ENCODE results near the gene ANXA5.

DNA sequence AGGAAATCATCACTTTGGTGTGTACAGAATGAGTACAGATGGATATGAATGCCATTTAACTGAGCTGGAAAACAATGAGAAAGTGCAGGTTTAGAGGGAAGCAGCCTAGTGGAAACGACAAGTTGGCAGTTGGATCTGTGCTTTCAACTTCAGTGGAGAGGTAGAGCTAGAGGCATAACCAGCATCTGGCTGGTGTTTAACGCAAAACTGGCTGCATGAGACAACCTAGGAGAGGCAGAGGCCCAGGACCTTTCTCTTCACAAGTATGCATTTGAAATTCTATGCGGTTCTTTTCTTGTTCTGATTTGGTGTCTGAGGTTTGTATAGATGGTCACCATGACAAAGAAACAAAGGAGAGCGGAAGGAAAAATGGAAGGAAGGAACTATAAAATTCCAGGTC lies 63.1 kb downstream of the ANXA5 start:
- no peak for TF ChIP-seq POLR2AphosphoS5 (IDR thresholded peaks at IDR 0.05; ENCODE audit: low read depth)
- TF ChIP-seq, protein P1, sequence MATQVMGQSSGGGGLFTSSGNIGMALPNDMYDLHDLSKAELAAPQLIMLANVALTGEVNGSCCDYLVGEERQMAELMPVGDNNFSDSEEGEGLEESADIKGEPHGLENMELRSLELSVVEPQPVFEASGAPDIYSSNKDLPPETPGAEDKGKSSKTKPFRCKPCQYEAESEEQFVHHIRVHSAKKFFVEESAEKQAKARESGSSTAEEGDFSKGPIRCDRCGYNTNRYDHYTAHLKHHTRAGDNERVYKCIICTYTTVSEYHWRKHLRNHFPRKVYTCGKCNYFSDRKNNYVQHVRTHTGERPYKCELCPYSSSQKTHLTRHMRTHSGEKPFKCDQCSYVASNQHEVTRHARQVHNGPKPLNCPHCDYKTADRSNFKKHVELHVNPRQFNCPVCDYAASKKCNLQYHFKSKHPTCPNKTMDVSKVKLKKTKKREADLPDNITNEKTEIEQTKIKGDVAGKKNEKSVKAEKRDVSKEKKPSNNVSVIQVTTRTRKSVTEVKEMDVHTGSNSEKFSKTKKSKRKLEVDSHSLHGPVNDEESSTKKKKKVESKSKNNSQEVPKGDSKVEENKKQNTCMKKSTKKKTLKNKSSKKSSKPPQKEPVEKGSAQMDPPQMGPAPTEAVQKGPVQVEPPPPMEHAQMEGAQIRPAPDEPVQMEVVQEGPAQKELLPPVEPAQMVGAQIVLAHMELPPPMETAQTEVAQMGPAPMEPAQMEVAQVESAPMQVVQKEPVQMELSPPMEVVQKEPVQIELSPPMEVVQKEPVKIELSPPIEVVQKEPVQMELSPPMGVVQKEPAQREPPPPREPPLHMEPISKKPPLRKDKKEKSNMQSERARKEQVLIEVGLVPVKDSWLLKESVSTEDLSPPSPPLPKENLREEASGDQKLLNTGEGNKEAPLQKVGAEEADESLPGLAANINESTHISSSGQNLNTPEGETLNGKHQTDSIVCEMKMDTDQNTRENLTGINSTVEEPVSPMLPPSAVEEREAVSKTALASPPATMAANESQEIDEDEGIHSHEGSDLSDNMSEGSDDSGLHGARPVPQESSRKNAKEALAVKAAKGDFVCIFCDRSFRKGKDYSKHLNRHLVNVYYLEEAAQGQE (IDR thresholded peaks at IDR 0.05; ENCODE audit: insufficient replicate concordance, low read depth) = no peak
- TF ChIP-seq, protein P2, sequence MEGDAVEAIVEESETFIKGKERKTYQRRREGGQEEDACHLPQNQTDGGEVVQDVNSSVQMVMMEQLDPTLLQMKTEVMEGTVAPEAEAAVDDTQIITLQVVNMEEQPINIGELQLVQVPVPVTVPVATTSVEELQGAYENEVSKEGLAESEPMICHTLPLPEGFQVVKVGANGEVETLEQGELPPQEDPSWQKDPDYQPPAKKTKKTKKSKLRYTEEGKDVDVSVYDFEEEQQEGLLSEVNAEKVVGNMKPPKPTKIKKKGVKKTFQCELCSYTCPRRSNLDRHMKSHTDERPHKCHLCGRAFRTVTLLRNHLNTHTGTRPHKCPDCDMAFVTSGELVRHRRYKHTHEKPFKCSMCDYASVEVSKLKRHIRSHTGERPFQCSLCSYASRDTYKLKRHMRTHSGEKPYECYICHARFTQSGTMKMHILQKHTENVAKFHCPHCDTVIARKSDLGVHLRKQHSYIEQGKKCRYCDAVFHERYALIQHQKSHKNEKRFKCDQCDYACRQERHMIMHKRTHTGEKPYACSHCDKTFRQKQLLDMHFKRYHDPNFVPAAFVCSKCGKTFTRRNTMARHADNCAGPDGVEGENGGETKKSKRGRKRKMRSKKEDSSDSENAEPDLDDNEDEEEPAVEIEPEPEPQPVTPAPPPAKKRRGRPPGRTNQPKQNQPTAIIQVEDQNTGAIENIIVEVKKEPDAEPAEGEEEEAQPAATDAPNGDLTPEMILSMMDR (IDR thresholded peaks at IDR 0.05; ENCODE audit: insufficient read depth, low read length) = no peak
- TF ChIP-seq SPI1 (IDR thresholded peaks at IDR 0.05; ENCODE audit: borderline replicate concordance, low read depth) = no peak
- TF ChIP-seq GABPA (IDR thresholded peaks at IDR 0.05; ENCODE audit: low read depth) = no peak
